DMS153 treated with DMSO at 0.1 percent for 48 hours (cell line): ENCODE data around the gene SLC39A1.
"Not testable (repeated sequence)": the region's sequence is repeated elsewhere in the genome, so short reads cannot be mapped to it uniquely, and the experiment has no call there.

Source experiments
- DNase-seq: peaks from one replicate; lab custom pipeline; 2025; ENCODE audit not compliant: unreplicated experiment; lab: John Stamatoyannopoulos, UW

The SLC39A1 gene

DNA sequence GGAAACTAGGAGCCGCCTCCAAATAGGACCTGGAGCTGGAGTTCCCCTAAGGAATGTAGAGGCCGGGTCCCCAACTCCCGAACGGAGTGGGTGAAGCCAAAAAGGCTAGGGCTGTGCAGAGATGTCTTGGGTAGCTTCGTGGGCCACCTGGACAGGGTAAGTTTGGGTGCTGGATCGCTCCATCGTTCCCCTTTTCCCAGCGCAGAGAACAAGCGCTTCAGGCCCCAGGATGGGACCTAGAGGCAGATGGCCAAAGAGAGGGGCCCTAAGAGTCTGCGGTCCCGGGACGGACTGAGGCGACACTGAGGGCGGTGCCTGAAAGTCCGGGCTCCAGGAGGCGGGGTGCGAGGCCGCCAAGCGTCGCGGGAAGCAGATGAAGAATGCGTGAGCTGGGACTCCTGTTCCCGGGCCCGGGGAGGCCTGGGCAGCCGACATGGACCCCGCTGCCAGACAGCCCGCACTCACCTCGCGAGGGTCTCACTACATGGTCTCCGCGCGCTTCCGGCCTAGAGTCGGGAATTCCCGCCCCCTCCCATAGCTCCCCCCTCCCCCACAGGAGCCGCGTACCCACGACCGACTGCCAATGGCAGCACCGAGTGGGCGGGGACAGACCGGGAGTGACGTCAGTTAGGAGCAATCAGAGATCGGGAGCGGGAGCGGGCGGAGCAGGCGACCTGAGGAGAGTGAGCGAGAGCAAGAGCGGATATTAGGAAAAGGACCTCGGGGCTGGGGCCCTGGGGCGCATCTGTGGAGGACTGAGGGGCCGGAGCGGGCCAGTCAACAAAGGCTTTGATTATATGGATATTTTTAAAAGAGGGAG, at the start of gene SLC39A1:
Gene SLC39A1, minus strand, starts transcription at position 508 of the 820 bp plus-strand sequence. CDS start 822 bp downstream, outside the sequence.
- DNase-seq, result peak; percentile 96

GRCh38 chr1:154012543-154012942, 49.2 kb upstream of the SLC39A1 start:
- DNase-seq, result not testable (repeated sequence)

- DNase-seq, result no peak
Observed at GRCh38 chr1:154012129-154012528, 48.8 kb upstream of the SLC39A1 start.

GRCh38 chr1:154006136-154006535, 42.8 kb upstream of the SLC39A1 start:
- no peak for DNase-seq

DNA sequence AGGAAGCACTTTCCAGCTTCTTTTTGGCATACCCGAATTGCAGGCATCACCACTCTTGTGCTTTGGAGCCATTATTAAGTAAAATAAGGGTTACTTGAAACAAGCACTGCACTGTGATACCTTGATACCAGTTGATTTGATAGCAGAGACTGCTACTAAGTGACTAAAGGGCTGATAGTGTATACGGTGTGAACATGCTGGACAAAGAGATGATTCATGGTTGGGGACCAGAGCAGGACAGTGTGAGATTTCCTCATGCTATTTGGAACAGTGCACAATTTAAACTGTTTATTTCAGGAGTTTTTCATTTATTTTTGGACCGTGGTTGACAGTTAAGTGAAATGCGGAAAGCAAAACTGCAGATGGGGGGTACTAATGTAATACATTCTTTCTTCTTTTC, 37.1 kb upstream of the SLC39A1 start:
- no peak for DNase-seq

DNA sequence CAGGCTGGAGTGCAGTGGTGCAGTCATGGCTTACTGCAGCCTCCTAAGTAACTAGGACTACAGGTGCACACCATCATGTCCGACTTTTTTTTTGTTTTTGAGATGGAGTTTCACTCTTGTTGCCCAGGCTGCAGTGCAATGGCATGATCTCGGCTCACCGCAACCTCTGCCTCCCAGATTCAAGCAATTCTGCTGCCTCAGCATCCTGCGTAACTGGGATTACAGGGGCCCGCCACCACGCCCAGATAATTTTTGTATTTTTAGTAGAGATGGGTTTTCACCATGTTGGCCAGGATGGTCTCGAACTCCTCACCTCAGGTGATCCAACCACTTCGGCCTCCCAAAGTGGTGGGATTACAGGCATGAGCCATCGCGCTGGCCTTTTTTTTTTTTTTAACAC, 33.5 kb upstream of the SLC39A1 start:
- not testable (repeated sequence) for DNase-seq

DNA sequence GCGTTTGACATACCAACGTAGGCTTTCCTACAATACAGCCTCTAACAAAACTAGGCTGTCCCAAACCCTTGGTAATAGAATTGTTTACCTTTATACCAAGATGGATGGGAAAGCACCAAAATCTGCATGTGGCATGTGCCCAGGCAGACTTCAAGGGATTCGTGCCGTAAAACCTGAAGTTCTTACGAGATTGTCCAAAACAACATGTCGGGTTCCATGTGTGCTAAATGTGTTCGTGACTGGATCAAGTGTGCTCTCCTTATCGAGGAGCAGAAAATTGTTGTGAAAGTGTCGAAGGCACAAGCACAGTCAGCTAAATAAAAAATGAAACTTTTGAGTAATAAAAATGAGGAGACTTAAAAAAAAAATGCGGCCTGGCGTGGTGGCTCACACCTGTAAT, 32.3 kb upstream of the SLC39A1 start:
- no peak for DNase-seq

- DNase-seq, result no peak
Observed at GRCh38 chr1:153995202-153995601, 31.9 kb upstream of the SLC39A1 start.

GRCh38 chr1:153991806-153992205, 28.5 kb upstream of the SLC39A1 start:
- no peak for DNase-seq

GRCh38 chr1:153991151-153991630, 27.9 kb upstream of the SLC39A1 start:
- no peak for DNase-seq

DNA sequence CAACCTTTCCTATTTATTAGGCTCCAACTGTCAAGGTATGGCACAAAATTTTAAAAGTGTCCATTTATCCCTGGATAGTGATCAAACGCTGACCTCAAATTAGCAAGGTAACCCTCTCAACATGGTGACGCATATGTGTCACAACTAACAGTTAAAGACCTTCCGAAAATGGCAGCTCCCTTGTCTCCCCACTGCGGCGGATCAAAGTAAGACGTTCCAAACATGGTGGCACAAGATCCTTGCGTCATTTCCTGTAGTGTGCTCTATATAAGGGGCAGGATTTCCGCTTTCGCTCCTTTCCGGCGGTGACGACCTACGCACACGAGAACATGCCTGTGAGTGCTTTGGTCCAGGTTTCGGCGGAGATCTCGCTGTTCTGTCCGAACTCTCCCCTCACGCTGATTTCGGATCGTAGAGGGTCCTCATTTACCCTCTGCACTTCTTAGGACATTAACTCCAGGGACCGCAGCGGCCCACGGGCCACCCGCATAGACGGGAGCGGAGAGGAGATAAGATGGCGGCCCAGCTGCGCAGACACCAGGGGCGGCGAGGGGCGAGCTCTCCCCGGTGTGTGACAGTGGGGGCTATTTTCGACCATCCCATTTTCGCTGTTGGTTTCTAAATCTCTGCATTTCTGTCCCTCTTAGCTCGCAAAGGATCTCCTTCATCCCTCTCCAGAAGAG, 27.3 kb upstream of the SLC39A1 start, which contains the start of gene RPS27:
Gene RPS27, plus strand, starts transcription at position 295 of the 683 bp plus-strand sequence. Its CDS starts 35 bp downstream, at position 330.
- DNase-seq, result peak; percentile 100

GRCh38 chr1:153987621-153988020, 24.3 kb upstream of the SLC39A1 start:
- DNase-seq, result no peak

DNA sequence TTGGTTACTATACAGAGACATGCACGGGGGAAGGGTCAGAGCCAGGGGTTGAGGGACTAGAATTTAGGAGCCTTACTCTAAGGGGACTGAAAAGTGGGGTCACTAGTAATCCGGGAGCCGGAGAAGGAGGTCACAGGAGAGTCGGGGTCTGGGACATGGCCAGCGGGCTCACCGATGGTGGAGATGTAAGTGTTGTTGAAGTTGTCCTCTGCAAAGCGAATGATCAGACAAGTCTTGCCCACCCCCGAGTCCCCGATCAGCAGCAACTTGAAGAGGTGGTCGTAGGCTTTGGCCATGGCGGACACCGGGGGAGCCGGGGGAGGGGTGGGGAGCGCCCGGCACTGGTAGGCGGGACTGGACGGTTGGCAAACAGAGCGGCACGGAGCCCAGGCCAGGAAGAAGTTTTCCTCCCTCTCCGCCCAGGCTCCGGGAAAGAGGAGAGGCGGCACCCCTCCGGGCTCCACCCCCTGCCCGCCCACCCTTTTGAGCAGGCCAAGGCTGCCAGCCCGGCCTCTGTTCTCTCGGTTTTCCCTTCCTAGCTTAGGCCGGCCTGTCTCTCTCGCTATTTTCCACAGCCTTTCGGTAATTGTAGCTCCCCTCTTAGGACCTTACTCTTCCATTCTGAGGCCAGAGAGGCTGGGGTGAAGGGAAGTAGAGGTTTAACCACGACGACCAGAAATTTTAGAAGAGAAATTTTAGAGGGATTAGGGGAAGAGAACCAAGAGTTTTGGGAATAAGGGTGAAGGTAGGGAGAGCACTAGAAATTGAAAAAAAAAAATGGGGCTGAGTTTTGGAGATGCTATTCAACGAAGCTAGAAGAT, 22.8 kb upstream of the SLC39A1 start, which contains the start of gene RAB13:
Gene RAB13, minus strand, starts transcription at position 399 of the 821 bp plus-strand sequence. Its CDS starts 103 bp downstream, at position 296.
- peak; percentile 87 for DNase-seq

DNA sequence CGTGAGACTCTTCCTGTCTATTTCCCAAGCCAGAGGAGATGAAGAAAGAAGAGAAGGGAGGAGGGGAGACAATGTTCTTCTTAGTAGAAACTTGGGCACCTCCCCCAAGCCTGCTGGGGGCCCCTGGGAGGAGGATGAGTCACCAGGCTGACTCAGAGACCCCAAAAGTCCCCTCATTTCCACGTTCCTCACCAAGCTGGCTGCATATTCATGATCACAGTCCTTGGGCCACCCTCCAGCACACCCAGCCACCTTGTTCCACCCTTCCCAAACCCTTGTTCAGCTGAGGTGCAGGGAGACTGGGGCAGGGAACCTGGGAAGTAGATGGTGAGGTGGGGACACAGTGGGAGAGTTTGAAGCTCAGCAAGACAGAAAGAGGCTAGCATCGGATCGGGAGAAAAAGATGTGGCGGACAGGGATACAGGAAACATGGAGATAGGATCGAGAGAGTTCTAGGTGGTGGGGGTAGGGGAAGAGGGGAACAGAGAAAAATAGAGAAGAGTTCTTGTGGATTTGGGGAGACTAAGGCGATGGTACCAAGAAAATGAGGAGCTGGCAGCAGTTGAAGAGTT, 22.1 kb upstream of the SLC39A1 start:
- DNase-seq, result no peak

GRCh38 chr1:153984123-153984894, 21.0 kb upstream of the SLC39A1 start:
- no peak for DNase-seq

- not testable (repeated sequence) for DNase-seq
Observed at GRCh38 chr1:153981735-153982134, 18.4 kb upstream of the SLC39A1 start.

DNA sequence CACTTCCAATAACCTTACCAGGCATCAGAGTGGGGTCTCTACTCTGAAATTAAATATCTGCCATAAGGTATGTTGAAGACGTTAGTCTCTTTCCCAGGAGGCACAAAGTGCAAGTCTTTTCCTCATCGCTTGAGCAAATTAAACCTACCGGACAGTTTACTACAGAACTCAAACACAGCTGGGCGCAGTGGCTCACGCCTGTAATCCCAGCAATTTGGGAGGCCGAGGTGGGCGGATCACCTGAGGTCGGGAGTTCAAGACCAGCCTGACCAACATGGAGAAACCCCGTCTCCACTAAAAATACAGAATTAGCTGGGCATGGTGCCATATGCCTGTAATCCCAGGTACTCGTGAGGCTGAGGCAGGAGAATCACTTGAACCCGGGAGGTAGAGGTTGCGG, 15.8 kb upstream of the SLC39A1 start:
- not testable (repeated sequence) for DNase-seq

DNA sequence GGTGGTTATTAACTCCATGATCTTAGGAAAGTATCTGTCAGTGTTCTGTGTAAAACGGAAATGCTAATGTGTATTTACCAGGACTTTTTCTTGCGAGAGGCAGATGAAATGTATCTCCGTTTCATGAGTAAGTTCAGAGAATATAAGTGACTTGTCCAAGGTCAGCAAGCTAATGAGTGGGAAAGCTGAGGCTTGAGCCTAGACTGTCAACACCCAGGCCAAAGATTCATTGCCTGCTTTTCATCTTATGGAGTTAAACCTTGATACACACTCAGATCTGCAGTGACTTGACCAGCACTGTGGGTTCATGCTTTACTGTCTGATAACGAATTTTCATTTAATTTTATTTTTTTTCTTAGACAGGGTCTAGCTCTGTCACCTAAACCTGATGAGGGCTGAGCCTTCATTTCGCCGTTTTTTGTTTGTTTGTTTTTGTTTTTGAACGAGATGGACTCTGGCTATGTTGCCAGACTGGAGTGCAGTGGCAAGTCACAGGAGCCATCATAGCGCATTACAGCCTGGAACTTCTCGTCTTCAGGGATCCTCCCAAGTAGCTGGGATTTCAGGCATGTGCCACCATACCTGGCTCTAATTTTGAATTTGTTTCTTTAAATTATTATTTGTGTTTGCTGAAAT, 15.1 kb upstream of the SLC39A1 start:
- no peak for DNase-seq
